ENCODE data around the gene MYO5B.

GRCh38 chr18:49848115-49848514 lies 346.8 kb downstream of the MYO5B start:
- TF ChIP-seq EZH2phosphoT487 (conservative IDR thresholded peaks at IDR 0.05; ENCODE audit: low read length), result no peak
- TF ChIP-seq, protein P1, sequence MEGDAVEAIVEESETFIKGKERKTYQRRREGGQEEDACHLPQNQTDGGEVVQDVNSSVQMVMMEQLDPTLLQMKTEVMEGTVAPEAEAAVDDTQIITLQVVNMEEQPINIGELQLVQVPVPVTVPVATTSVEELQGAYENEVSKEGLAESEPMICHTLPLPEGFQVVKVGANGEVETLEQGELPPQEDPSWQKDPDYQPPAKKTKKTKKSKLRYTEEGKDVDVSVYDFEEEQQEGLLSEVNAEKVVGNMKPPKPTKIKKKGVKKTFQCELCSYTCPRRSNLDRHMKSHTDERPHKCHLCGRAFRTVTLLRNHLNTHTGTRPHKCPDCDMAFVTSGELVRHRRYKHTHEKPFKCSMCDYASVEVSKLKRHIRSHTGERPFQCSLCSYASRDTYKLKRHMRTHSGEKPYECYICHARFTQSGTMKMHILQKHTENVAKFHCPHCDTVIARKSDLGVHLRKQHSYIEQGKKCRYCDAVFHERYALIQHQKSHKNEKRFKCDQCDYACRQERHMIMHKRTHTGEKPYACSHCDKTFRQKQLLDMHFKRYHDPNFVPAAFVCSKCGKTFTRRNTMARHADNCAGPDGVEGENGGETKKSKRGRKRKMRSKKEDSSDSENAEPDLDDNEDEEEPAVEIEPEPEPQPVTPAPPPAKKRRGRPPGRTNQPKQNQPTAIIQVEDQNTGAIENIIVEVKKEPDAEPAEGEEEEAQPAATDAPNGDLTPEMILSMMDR (IDR thresholded peaks at IDR 0.05; ENCODE audit: insufficient read depth, low read length, poor library complexity, severe bottlenecking), result no peak
